Measurements from ENCODE around the gene DNAH1. TPM values are rescaled to one million over a fixed set of nuclear protein-coding genes. Genes with fewer than 3 reads are reported as not detected.

The DNAH1 gene
- total RNA-seq, 4 donors from 2014 or later: 3.2 to 8.1 (median 6.2) TPM

- no peak for ATAC-seq
- TF ChIP-seq POLR2AphosphoS5 (IDR thresholded peaks at IDR 0.05): no peak
- no peak for TF ChIP-seq CTCF (IDR thresholded peaks at IDR 0.05)
- Histone ChIP-seq H3K36me3 (no peaks in the 10 kb centered on the region), H3K4me1 (peaks cover 0 to 17% (median 0%) of the 10 kb centered on the region in 3 donors), H3K27ac (peak overlapping the region in 1 of 4 donors; percentile 30), H3K27me3 (no peaks in the 10 kb centered on the region), H3K4me3 (no peak overlapping the region), H3K9me3 (no peaks in the 10 kb centered on the region)
- WGBS, 2 donors (ENCODE audit: low coverage in 1 of 2): 89% methylated on average over 7 of the region's 32 CpGs; no CpG with 5 or more reads in 1 of the 2 donors
Observed at GRCh38 chr3:52435246-52436101, 119.4 kb downstream of the DNAH1 start.

- no peaks in the 10 kb centered on the region for H3K36me3 ChIP-seq
- ATAC-seq: peak; percentile 66
- no peaks in the 10 kb centered on the region for H3K27me3 ChIP-seq
- no peaks in the 10 kb centered on the region for H3K9me3 ChIP-seq
- no peak overlapping the region for H3K4me3 ChIP-seq
- H3K27ac ChIP-seq: peak overlapping the region in 1 of 4 donors; percentile 32
- WGBS, 2 donors (ENCODE audit: low coverage in 1 of 2): 91 to 93% methylated on average over 4 to 5 of the region's 13 CpGs
- H3K4me1 ChIP-seq: peaks cover 0 to 17% (median 0%) of the 10 kb centered on the region in 3 donors
- no peak for TF ChIP-seq POLR2A (IDR thresholded peaks at IDR 0.05)
- no peak for TF ChIP-seq EP300 (IDR thresholded peaks at IDR 0.05)
- no peak for TF ChIP-seq POLR2AphosphoS5 (IDR thresholded peaks at IDR 0.05)
- no peak for TF ChIP-seq CTCF (IDR thresholded peaks at IDR 0.05)
Observed at GRCh38 chr3:52436500-52437149, 120.5 kb downstream of the DNAH1 start.

- Histone ChIP-seq H3K27me3 (no peaks in the 10 kb centered on the region), H3K4me1 (peaks cover 0 to 10% (median 0%) of the 10 kb centered on the region in 3 donors), H3K27ac (peak overlapping the region in 1 of 4 donors; percentile 32), H3K36me3 (no peaks in the 10 kb centered on the region), H3K9me3 (no peaks in the 10 kb centered on the region), H3K4me3 (no peak overlapping the region)
- no CpG with 5 or more reads among the region's 15 CpGs for WGBS, 2 donors (ENCODE audit: low coverage in 1 of 2)
- no peak for TF ChIP-seq CTCF (IDR thresholded peaks at IDR 0.05)
- no peak for TF ChIP-seq POLR2AphosphoS5 (IDR thresholded peaks at IDR 0.05)
- no peak for TF ChIP-seq POLR2A (IDR thresholded peaks at IDR 0.05)
- TF ChIP-seq EP300 (IDR thresholded peaks at IDR 0.05): no peak
- ATAC-seq: peak; percentile 19
Observed at GRCh38 chr3:52437326-52438103, 121.4 kb downstream of the DNAH1 start.

GRCh38 chr3:52438104-52438376 is 121.9 kb downstream of the DNAH1 start:
- no peak for TF ChIP-seq POLR2A (IDR thresholded peaks at IDR 0.05)
- no peak for TF ChIP-seq POLR2AphosphoS5 (IDR thresholded peaks at IDR 0.05)
- TF ChIP-seq CTCF (IDR thresholded peaks at IDR 0.05): no peak
- TF ChIP-seq EP300 (IDR thresholded peaks at IDR 0.05): no peak
- no peaks in the 10 kb centered on the region for H3K36me3 ChIP-seq
- H3K27me3 ChIP-seq: no peaks in the 10 kb centered on the region
- H3K9me3 ChIP-seq: no peaks in the 10 kb centered on the region
- ATAC-seq: no peak
- no peak overlapping the region for H3K27ac ChIP-seq
- H3K4me3 ChIP-seq: no peak overlapping the region
- WGBS, 2 donors (ENCODE audit: low coverage in 1 of 2): 89% methylated on average over 3 of the region's 6 CpGs; no CpG with 5 or more reads in 1 of the 2 donors
- H3K4me1 ChIP-seq: peaks cover 0 to 8% (median 0%) of the 10 kb centered on the region in 3 donors

Data from gastroesophageal sphincter (tissue), 4 donors.